HepG2 (cell line): ENCODE data around the gene NDST1. TPM values are rescaled to one million over a fixed set of nuclear protein-coding genes. Genes with fewer than 3 reads are reported as not detected.

Source experiments
- ATAC-seq: fragments of 200-7000 bp; cut with Tn5 transposase; 3 replicates; pipeline ENCODE4 v1.9.1; 2020; ENCODE audit warnings: mild to moderate bottlenecking, moderate library complexity
- BruUV-seq: library from RNA; stranded (reverse); fragments of 400-500 nt; replicated peaks from 2 replicates; lab custom pipeline; 2021; lab: Mats Ljungman, UMichigan
- CTCF ChIA-PET: fragments of 300-600 bp; formaldehyde crosslinking; extraction: SDS; loops from one replicate; lab custom pipeline; 2021; ENCODE audit warnings: low total read pairs, inconsistent platforms, low intra/inter-chr PET ratio; lab: Yijun Ruan, JAX
- POLR2A ChIA-PET: fragments of 350-600 bp; sonication (Branson Sonifier 250); formaldehyde crosslinking; loops from one replicate; lab custom pipeline; 2020; ENCODE audit warnings: antibody characterized with exemption, inconsistent platforms; lab: Yijun Ruan, JAX
- DNase-seq: peaks from one replicate; pipeline ENCODE4 v3.0.0-alpha.2; 2015; ENCODE audit warnings: low spot score
- FAIRE-seq: peaks from 3 replicates; lab custom pipeline; 2011; peaks lifted over from hg19 to GRCh38; lab: Jason Lieb, UNC
- H2AFZ ChIP-seq: one replicate; pipeline ENCODE4 v1.6.1; 2011; ENCODE audit warnings: low read length, inconsistent platforms
- H3K27ac ChIP-seq: fragments of 300-600 bp; 3 replicates; pipeline ENCODE4 v1.8.0; 2011; ENCODE audit warnings: mixed run types, mild to moderate bottlenecking, mixed read lengths, low read length, inconsistent platforms; ENCODE audit not compliant: insufficient read depth; ENCODE audit errors: extremely low read length
- H3K27me3 ChIP-seq, 2 experiments: fragments of 200-600 bp in 1 of 2; 2 replicates in 1 of 2; 3 replicates in 1 of 2; pipeline versions ENCODE4 v1.6.0 to v1.8.0; 2011; ENCODE audit warnings: low read length in 2 of 2, mild to moderate bottlenecking in 2 of 2, moderate library complexity in 2 of 2, inconsistent platforms in 1 of 2; ENCODE audit not compliant: insufficient read depth in 2 of 2, control insufficient read depth in 1 of 2
- H3K36me3 ChIP-seq, 2 experiments: fragments of 200-600 bp in 1 of 2; replicated peaks in 1 of 2; 2 replicates in 1 of 2; 3 replicates in 1 of 2; pipeline versions ENCODE4 v1.5.1 to v1.8.0; 2011; ENCODE audit warnings: low read length in 2 of 2, inconsistent platforms in 1 of 2; ENCODE audit not compliant: insufficient read depth in 2 of 2, control insufficient read depth in 1 of 2
- H3K4me1 ChIP-seq: 2 replicates; pipeline ENCODE4 v1.5.1; 2012; ENCODE audit warnings: low read length, inconsistent platforms; ENCODE audit not compliant: insufficient read depth
- H3K4me2 ChIP-seq: 2 replicates; pipeline ENCODE4 v1.6.0; 2011; ENCODE audit warnings: low read depth, low read length, inconsistent platforms
- H3K4me3 ChIP-seq, 3 experiments: fragments of 200-600 bp in 1 of 3; sonication (generic), shearing (Covaris generic) in 1 of 3; replicated peaks in 1 of 3; 2 replicates each; pipeline ENCODE4 v1.5.1; 2011 to 2016; ENCODE audit warnings: low read length in 3 of 3, inconsistent platforms in 2 of 3, low read depth in 2 of 3, mild to moderate bottlenecking in 2 of 3, control low read depth in 1 of 3, mixed read lengths in 1 of 3; ENCODE audit not compliant: insufficient read depth in 1 of 3
- H3K79me2 ChIP-seq: one replicate; pipeline ENCODE4 v1.6.1; 2011; ENCODE audit warnings: low read length, inconsistent platforms; ENCODE audit not compliant: insufficient read depth
- H3K9ac ChIP-seq: 2 replicates; pipeline ENCODE4 v1.6.0; 2011; ENCODE audit warnings: mild to moderate bottlenecking, low read depth, low read length, inconsistent platforms; ENCODE audit not compliant: insufficient read depth
- H3K9me3 ChIP-seq: 2 replicates; pipeline ENCODE4 v1.5.1; 2012; ENCODE audit warnings: mild to moderate bottlenecking, low read length
- H4K20me1 ChIP-seq: 2 replicates; pipeline ENCODE4 v1.6.0; 2011; ENCODE audit warnings: inconsistent platforms, mild to moderate bottlenecking, low read length, moderate library complexity; ENCODE audit not compliant: insufficient read depth
- CCDC6 ChIP-seq: sonication (generic); formaldehyde crosslinking; IDR thresholded peaks from 2 replicates; pipeline ENCODE4 v1.8.1; 2022; ENCODE audit warnings: mild to moderate bottlenecking, missing genetic modification reagents, moderate library complexity
- DBP ChIP-seq: sonication (generic); formaldehyde crosslinking; IDR thresholded peaks from 2 replicates; pipeline ENCODE4 v1.4.0; 2020; ENCODE audit warnings: missing genetic modification reagents; ENCODE audit errors: not compliant biosample characterization
- KLF15 ChIP-seq: sonication (generic); formaldehyde crosslinking; IDR thresholded peaks from 2 replicates; pipeline ENCODE4 v1.8.1; 2023; ENCODE audit warnings: borderline replicate concordance, mild to moderate bottlenecking, inconsistent platforms, missing genetic modification reagents, mixed read lengths
- KLF16 ChIP-seq, 2 experiments: sonication (generic) in 1 of 2; formaldehyde crosslinking in 1 of 2; IDR thresholded peaks; 2 replicates each; pipeline versions ENCODE4 v1.6.1 to v1.8.0; 2016 to 2023; ENCODE audit warnings: missing genetic modification reagents in 2 of 2, missing compliant biosample characterization in 1 of 2
- POGK ChIP-seq: sonication (generic); formaldehyde crosslinking; conservative IDR thresholded peaks from 2 replicates; pipeline ENCODE4 v1.8.0; 2022; ENCODE audit warnings: mild to moderate bottlenecking, moderate library complexity, missing genetic modification reagents
- STAT5B ChIP-seq: sonication (generic); formaldehyde crosslinking; IDR thresholded peaks from 2 replicates; pipeline ENCODE4 v1.4.0; 2020; ENCODE audit warnings: missing genetic modification reagents
- THAP8 ChIP-seq: sonication (generic); formaldehyde crosslinking; IDR thresholded peaks from 2 replicates; pipeline ENCODE4 v1.5.1; 2020; ENCODE audit warnings: missing genetic modification reagents, mild to moderate bottlenecking, borderline replicate concordance
- XRCC5 ChIP-seq: fragments of 200-400 bp; formaldehyde crosslinking; optimal IDR thresholded peaks from 2 replicates; pipeline ENCODE3; 2017; ENCODE audit warnings: mild to moderate bottlenecking, low read length
- ZMYM3 ChIP-seq: sonication (generic); formaldehyde crosslinking; IDR thresholded peaks from 2 replicates; pipeline ENCODE4 v1.5.1; 2020; ENCODE audit warnings: mild to moderate bottlenecking, missing genetic modification reagents
- WGBS: methylation state at CpG from one replicate; pipeline ENCODE4 v1.1.6; 2017; ENCODE audit warnings: low lambda C conversion rate; 5-methylcytosine and 5-hydroxymethylcytosine counted together
- in situ Hi-C: cut with HindIII; loops from 2 replicates; pipeline ENCODE4 v1.10.0; 2017; ENCODE audit warnings: low pct_unique_long_range_greater_than_20kb; ENCODE audit not compliant: extremely low pct_ligation_motif_present
- intact Hi-C: fragments of 100-400 bp; cut with micrococcal nuclease; formaldehyde crosslinking; loops from one replicate; pipeline ENCODE4 v1.10.0; 2022; ENCODE audit not compliant: unreplicated experiment
- polyA plus RNA-seq, 8 experiments: library from polyadenylated mRNA; depleted of rRNA in 3 of 8; stranded (reverse) in 7 of 8; unstranded in 1 of 8; fragments of >200 nt; fragmentation: Illumina TruSeq in 4 of 8; extraction: Trizol in 4 of 8; gene quantifications; 2 replicates each; pipeline versions ENCODE4 v1.2.1 to v1.2.3, GENCODE V29; 2011 to 2016; ENCODE audit warnings: low read depth in 4 of 8, missing spikeins in 1 of 8, mixed read lengths in 1 of 8; ENCODE audit not compliant: insufficient read depth in 1 of 8
- total RNA-seq, 5 experiments: library from RNA; depleted of rRNA; stranded (reverse); fragments of >200 nt; fragmentation: Illumina TruSeq; extraction: Trizol; gene quantifications; 2 replicates each; pipeline ENCODE4 v1.2.3, GENCODE V29; 2016; ENCODE audit warnings: low read depth in 1 of 5

The NDST1 gene
- total and polyA plus RNA-seq, 2 of the 13 experiments (the other 11 are each of a cell fraction or from before 2014, with no cell fraction given) = 23.8 to 26.2 TPM

- Histone ChIP-seq H3K4me2 (peak overlapping the region; percentile 57), H3K9me3 (no peaks in the 10 kb centered on the region), H3K4me1 (peaks cover 77% of the 10 kb centered on the region), H3K9ac (peak overlapping the region; percentile 22; the same call in 1 of the 2 replicates)
- POLR2A ChIA-PET = interaction anchor here (1.1 to 2.1 kb wide), 2 partner anchors 29 to 43 kb away, joined by 6 to 7 read pairs; no protein-coding TSS in a partner anchor
- 0% methylated on average over 2 of the region's 2 CpGs for WGBS
- in situ Hi-C loops = no loop called here
- TF ChIP-seq KLF16 (CRISPR knock-in tag; IDR thresholded peaks at IDR 0.05) (no peak), KLF15 (CRISPR knock-in tag) (no peak), POGK (CRISPR knock-in tag) (peak; percentile 97), CCDC6 (CRISPR knock-in tag) (no peak)
- TF ChIP-seq, all 625 proteins: peak for 1
- BruUV-seq = no TSS peak
- H3K27me3 ChIP-seq = peaks cover 2 to 8% of the 10 kb centered on the region in 2 experiments; a peak in 2 of 5 replicates
- peak overlapping the region; percentile 51 for H2AFZ ChIP-seq
- FAIRE-seq (no peak), DNase-seq (no peak), ATAC-seq (peak; percentile 20)
- CTCF ChIA-PET = no interaction called here
- no peak overlapping the region for H3K27ac ChIP-seq
- intact Hi-C loops = no loop called here
- no peaks in the 10 kb centered on the region for H4K20me1 ChIP-seq
- no peaks in the 10 kb centered on the region for H3K79me2 ChIP-seq
- H3K36me3 ChIP-seq = no peaks in the 10 kb centered on the region
- no peak overlapping the region for H3K4me3 ChIP-seq
Observed at GRCh38 chr5:150479416-150479815, 28.5 kb upstream of the NDST1 start.

- ATAC-seq = no peak
- Histone ChIP-seq H2AFZ (no peak overlapping the region), H3K4me1 (peaks cover 68% of the 10 kb centered on the region), H3K9ac (no peak overlapping the region), H3K4me2 (peak overlapping the region; percentile 47; the same call in 1 of the 2 replicates), H4K20me1 (no peaks in the 10 kb centered on the region), H3K79me2 (peaks cover 4% of the 10 kb centered on the region), H3K27me3 (peaks cover 2 to 8% of the 10 kb centered on the region in 2 experiments; a peak in 2 of 5 replicates), H3K27ac (no peak overlapping the region), H3K4me3 (no peak overlapping the region), H3K9me3 (no peaks in the 10 kb centered on the region), H3K36me3 (no peaks in the 10 kb centered on the region)
- FAIRE-seq = no peak
- no TSS peak for BruUV-seq
- ChIA-PET CTCF (no interaction called here), POLR2A (interaction anchor here (0.8 to 2.2 kb wide), 3 partner anchors 32 to 60 kb away, joined by 3 to 10 read pairs (median 5); no protein-coding TSS in a partner anchor)
- in situ Hi-C loops = no loop called here
- no peak for DNase-seq
- intact Hi-C loops = no loop called here
- WGBS = 100% methylated on average over 1 of the region's 6 CpGs
- TF ChIP-seq XRCC5 = no peak
- no peak for TF ChIP-seq THAP8 (CRISPR knock-in tag)
- TF ChIP-seq DBP (CRISPR knock-in tag) = no peak
- TF ChIP-seq STAT5B = no peak
- no peak for TF ChIP-seq ZMYM3 (CRISPR knock-in tag)
Observed at GRCh38 chr5:150481708-150481965, 26.3 kb upstream of the NDST1 start.
